Prostate gland (tissue), 2 donors: ENCODE results near the gene EPB41L2. TPM values are rescaled to one million over a fixed set of nuclear protein-coding genes. Genes with fewer than 3 reads are reported as not detected.

Experiments used
- DNase-seq: peaks from one replicate; pipeline ENCODE4 v3.0.0-alpha.2; 2019; ENCODE audit warnings: low spot score
- H3K27ac ChIP-seq, 2 donors: fragments of 200-600 bp; sonication (generic); 2 replicates each; pipeline ENCODE4 v1.5.1; 2017 to 2019
- H3K27me3 ChIP-seq: fragments of 200-600 bp; sonication (generic); replicated peaks from 2 replicates; pipeline ENCODE4 v1.5.1; 2019; ENCODE audit not compliant: insufficient read depth
- H3K36me3 ChIP-seq, 2 donors: fragments of 200-600 bp; sonication (generic); 1 replicate in 1 of 2; 2 replicates in 1 of 2; pipeline versions ENCODE4 v1.5.1 to v1.8.1; 2017 to 2019
- H3K4me1 ChIP-seq: fragments of 200-600 bp; sonication (generic); replicated peaks from 2 replicates; pipeline ENCODE4 v1.5.1; 2019
- H3K4me3 ChIP-seq, 2 donors: fragments of 200-600 bp; sonication (generic); 2 replicates each; pipeline ENCODE4 v1.5.1; 2017 to 2019
- H3K9me3 ChIP-seq: fragments of 200-600 bp; sonication (generic); 2 replicates; pipeline ENCODE4 v1.5.1; 2017
- POLR2A ChIP-seq: fragments of 450-650 bp; IDR thresholded peaks from one replicate; pipeline ENCODE4 v1.6.1; 2016; ENCODE audit warnings: antibody characterized with exemption, mild to moderate bottlenecking
- POLR2AphosphoS5 ChIP-seq: sonication (generic); formaldehyde crosslinking; IDR thresholded peaks from one replicate; pipeline ENCODE4 v1.6.1; 2017; ENCODE audit warnings: antibody characterized with exemption
- WGBS: methylation state at CpG from one replicate; pipeline ENCODE4 v1.1.5; 2018; 5-methylcytosine and 5-hydroxymethylcytosine counted together
- intact Hi-C: fragments of 100-400 bp; cut with DNase I; formaldehyde crosslinking; loops from one replicate; pipeline ENCODE4 v1.14.2; 2022
- total RNA-seq, 2 donors: library from RNA; depleted of rRNA; stranded (reverse); fragments of >200 nt; gene quantifications; one replicate each; pipeline ENCODE4 v1.1.0, GENCODE V29; 2016
- TF ChIP-seq, protein P1 (sequence below), 4 experiments: fragments of 200-600 bp in 2 of 4; fragments of 450-650 bp in 2 of 4; sonication (generic) in 2 of 4; IDR thresholded peaks; 1 replicate in 3 of 4; 2 replicates in 1 of 4; pipeline ENCODE4 v1.5.1; 2016 to 2019; ENCODE audit warnings: antibody characterized with exemption in 4 of 4, mild to moderate bottlenecking in 2 of 4, moderate library complexity in 2 of 4

The EPB41L2 gene
- total RNA-seq, 2 donors from 2014 or later: 11.9 to 105 TPM

- WGBS: 54% methylated on average over 4 of the region's 4 CpGs
- no peak overlapping the region for H3K4me3 ChIP-seq
Measured at GRCh38 chr6:130968476-130968875, 94.6 kb downstream of the EPB41L2 start.

DNA sequence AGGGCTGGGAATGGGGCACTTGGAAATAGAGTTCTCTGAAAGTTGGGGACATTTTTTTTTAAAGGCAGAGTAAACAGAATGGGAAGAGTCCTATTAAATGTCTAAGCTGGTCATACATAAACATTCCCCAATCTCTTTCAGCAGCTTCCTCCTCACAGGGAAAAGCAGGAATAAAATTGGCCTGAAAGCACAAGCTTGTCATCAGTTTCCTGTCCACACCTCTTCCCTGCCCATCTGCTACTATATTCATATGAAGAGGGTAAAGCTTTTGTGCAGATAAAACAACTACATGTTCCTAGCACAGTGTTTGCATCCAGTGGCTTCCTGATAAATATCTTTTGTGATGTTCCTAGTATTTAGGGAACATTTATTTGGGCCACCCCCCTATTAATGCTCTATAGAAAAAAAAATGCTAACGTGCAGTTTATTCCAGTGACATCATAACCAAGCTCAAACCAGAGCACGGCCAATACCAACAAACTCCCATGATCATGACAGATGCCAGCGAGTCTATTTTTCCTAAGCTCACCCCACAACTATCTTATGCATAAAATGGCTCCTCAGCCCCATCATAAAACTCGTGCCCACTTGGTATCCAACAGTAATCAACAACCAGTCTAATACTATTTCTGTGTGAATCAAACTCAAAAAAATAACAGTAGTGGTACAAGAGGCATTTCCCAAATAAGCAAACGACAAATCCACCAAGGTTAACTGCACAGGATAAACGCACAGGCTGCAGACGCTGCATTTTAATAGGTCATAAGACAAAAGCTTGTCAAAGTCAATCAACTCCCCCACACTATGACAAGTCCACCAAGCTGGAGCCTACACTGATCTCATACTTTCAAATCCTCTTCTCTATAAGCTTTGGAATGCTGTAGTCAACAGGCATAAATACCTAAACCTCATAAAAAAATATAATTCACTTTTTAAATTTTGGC is 95.3 kb downstream of the EPB41L2 start:
- Histone ChIP-seq H3K27ac (no peak overlapping the region), H3K9me3 (no peaks in the 10 kb centered on the region), H3K4me3 (no peak overlapping the region), H3K4me1 (no peaks in the 10 kb centered on the region), H3K27me3 (no peaks in the 10 kb centered on the region), H3K36me3 (no peaks in the 10 kb centered on the region)
- intact Hi-C loops: no loop called here
- TF ChIP-seq, protein P1, sequence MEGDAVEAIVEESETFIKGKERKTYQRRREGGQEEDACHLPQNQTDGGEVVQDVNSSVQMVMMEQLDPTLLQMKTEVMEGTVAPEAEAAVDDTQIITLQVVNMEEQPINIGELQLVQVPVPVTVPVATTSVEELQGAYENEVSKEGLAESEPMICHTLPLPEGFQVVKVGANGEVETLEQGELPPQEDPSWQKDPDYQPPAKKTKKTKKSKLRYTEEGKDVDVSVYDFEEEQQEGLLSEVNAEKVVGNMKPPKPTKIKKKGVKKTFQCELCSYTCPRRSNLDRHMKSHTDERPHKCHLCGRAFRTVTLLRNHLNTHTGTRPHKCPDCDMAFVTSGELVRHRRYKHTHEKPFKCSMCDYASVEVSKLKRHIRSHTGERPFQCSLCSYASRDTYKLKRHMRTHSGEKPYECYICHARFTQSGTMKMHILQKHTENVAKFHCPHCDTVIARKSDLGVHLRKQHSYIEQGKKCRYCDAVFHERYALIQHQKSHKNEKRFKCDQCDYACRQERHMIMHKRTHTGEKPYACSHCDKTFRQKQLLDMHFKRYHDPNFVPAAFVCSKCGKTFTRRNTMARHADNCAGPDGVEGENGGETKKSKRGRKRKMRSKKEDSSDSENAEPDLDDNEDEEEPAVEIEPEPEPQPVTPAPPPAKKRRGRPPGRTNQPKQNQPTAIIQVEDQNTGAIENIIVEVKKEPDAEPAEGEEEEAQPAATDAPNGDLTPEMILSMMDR (IDR thresholded peaks at IDR 0.05): no peak
- TF ChIP-seq POLR2AphosphoS5: no peak
- TF ChIP-seq POLR2A: no peak
- 65% methylated on average over 7 of the region's 7 CpGs for WGBS
- no peak for DNase-seq

More at GRCh38 chr6:130968476-130968875, 94.6 kb downstream of the EPB41L2 start:
- intact Hi-C loops: no loop called here
- Histone ChIP-seq H3K27ac (no peak overlapping the region), H3K9me3 (no peaks in the 10 kb centered on the region), H3K27me3 (no peaks in the 10 kb centered on the region), H3K36me3 (no peaks in the 10 kb centered on the region), H3K4me1 (no peaks in the 10 kb centered on the region)
- TF ChIP-seq, protein P1 (IDR thresholded peaks at IDR 0.05): no peak
- TF ChIP-seq POLR2A (no peak), POLR2AphosphoS5 (no peak)
- no peak for DNase-seq

- no peaks in the 10 kb centered on the region for H3K36me3 ChIP-seq
- no peaks in the 10 kb centered on the region for H3K4me1 ChIP-seq
- intact Hi-C loops: no loop called here
- H3K9me3 ChIP-seq: no peaks in the 10 kb centered on the region
- 92% methylated on average over 8 of the region's 8 CpGs for WGBS
- H3K27ac ChIP-seq: no peak overlapping the region
- H3K27me3 ChIP-seq: no peaks in the 10 kb centered on the region
- no peak overlapping the region for H3K4me3 ChIP-seq
- TF ChIP-seq POLR2AphosphoS5: no peak
- TF ChIP-seq POLR2A: no peak
- TF ChIP-seq, protein P1 (IDR thresholded peaks at IDR 0.05): no peak
- no peak for DNase-seq
Measured at GRCh38 chr6:130966344-130966980, 96.6 kb downstream of the EPB41L2 start.

- intact Hi-C loops: no loop called here
Measured at GRCh38 chr6:130965656-130966055, 97.4 kb downstream of the EPB41L2 start.

More at GRCh38 chr6:130965656-130966055, 97.4 kb downstream of the EPB41L2 start:
- TF ChIP-seq POLR2AphosphoS5: no peak
- TF ChIP-seq, protein P1 (IDR thresholded peaks at IDR 0.05): no peak
- no peak for TF ChIP-seq POLR2A
- H3K36me3 ChIP-seq: no peaks in the 10 kb centered on the region
- H3K27me3 ChIP-seq: no peaks in the 10 kb centered on the region
- no peak overlapping the region for H3K4me3 ChIP-seq
- H3K9me3 ChIP-seq: no peaks in the 10 kb centered on the region
- no peaks in the 10 kb centered on the region for H3K4me1 ChIP-seq
- no peak overlapping the region for H3K27ac ChIP-seq
- no peak for DNase-seq
